HEK293 (cell line): ENCODE data around the gene ARRDC2.

Experiments
- CTCF ChIA-PET: fragments of 350-600 bp; formaldehyde crosslinking; extraction: SDS; loops from one replicate; lab custom pipeline; 2021; ENCODE audit warnings: antibody characterized with exemption; lab: Yijun Ruan, JAX
- POLR2A ChIA-PET: fragments of 300-600 bp; formaldehyde crosslinking; extraction: SDS; loops from one replicate; lab custom pipeline; 2020; ENCODE audit warnings: antibody characterized with exemption, inconsistent platforms; lab: Yijun Ruan, JAX
- H3K27ac ChIP-seq: fragments of 200-500 bp; sonication (Bioruptor generic); 2 replicates; pipeline ENCODE4 v1.5.1; 2014; ENCODE audit warnings: low read depth, low read length, control low read depth, inconsistent platforms; ENCODE audit errors: extremely low read depth
- H3K36me3 ChIP-seq, 2 experiments: fragments of 200-500 bp in 1 of 2; sonication (Bioruptor generic) in 1 of 2; 1 replicate in 1 of 2; 2 replicates in 1 of 2; pipeline ENCODE4 v1.5.1; 2014 to 2017; ENCODE audit warnings: inconsistent platforms in 2 of 2, low read length in 2 of 2; ENCODE audit not compliant: control insufficient read depth in 2 of 2, insufficient read depth in 1 of 2
- H3K4me1 ChIP-seq: fragments of 200-500 bp; sonication (Bioruptor generic); 2 replicates; pipeline ENCODE4 v1.5.1; 2014; ENCODE audit warnings: mild to moderate bottlenecking, low read length, inconsistent platforms; ENCODE audit not compliant: control insufficient read depth, insufficient read depth
- H3K4me3 ChIP-seq: 2 replicates; pipeline ENCODE4 v1.5.1; 2011; ENCODE audit warnings: low read depth, mild to moderate bottlenecking, control low read depth, low read length, moderate library complexity
- H3K9me3 ChIP-seq: fragments of 200-500 bp; sonication (Bioruptor generic); 2 replicates; pipeline ENCODE4 v1.5.1; 2014; ENCODE audit warnings: low read depth, low read length, inconsistent platforms; ENCODE audit not compliant: control insufficient read depth, insufficient read depth
- BCL11A ChIP-seq: fragments of 450-650 bp; formaldehyde crosslinking; IDR thresholded peaks from 2 replicates; pipeline ENCODE4 v1.5.1; 2016; ENCODE audit warnings: low read depth, missing biosample characterization, missing genetic modification characterization
- FEZF1 ChIP-seq: fragments of 450-650 bp; formaldehyde crosslinking; IDR thresholded peaks from 2 replicates; pipeline ENCODE4 v1.5.1; 2016; ENCODE audit warnings: missing biosample characterization, missing genetic modification characterization
- HOXA7 ChIP-seq: sonication (generic); formaldehyde crosslinking; IDR thresholded peaks from 2 replicates; pipeline ENCODE4 v1.8.1; 2022; ENCODE audit warnings: missing genetic modification reagents, borderline replicate concordance
- KLF16 ChIP-seq: fragments of 450-650 bp; formaldehyde crosslinking; IDR thresholded peaks from 2 replicates; pipeline ENCODE4 v1.5.1; 2017; ENCODE audit warnings: missing biosample characterization, missing genetic modification characterization
- MEIS1 ChIP-seq: sonication (generic); formaldehyde crosslinking; IDR thresholded peaks from 2 replicates; pipeline ENCODE4 v1.8.1; 2022; ENCODE audit warnings: missing genetic modification reagents, mild to moderate bottlenecking, borderline replicate concordance
- OSR2 ChIP-seq: fragments of 450-650 bp; formaldehyde crosslinking; IDR thresholded peaks from 2 replicates; pipeline ENCODE4 v1.5.1; 2016; ENCODE audit warnings: missing biosample characterization, missing genetic modification characterization
- PRDM2 ChIP-seq: fragments of 450-650 bp; formaldehyde crosslinking; IDR thresholded peaks from 2 replicates; pipeline ENCODE4 v1.5.1; 2016; ENCODE audit warnings: missing biosample characterization, missing genetic modification characterization, borderline replicate concordance
- TSHZ1 ChIP-seq: fragments of 450-650 bp; formaldehyde crosslinking; IDR thresholded peaks from 2 replicates; pipeline ENCODE4 v1.5.1; 2016; ENCODE audit warnings: missing biosample characterization, missing genetic modification characterization, borderline replicate concordance
- ZNF10 ChIP-seq: fragments of 450-650 bp; formaldehyde crosslinking; IDR thresholded peaks from 2 replicates; pipeline ENCODE4 v1.5.1; 2017; ENCODE audit warnings: missing biosample characterization, missing genetic modification characterization
- ZNF24 ChIP-seq: fragments of 450-650 bp; formaldehyde crosslinking; IDR thresholded peaks from 2 replicates; pipeline ENCODE4 v1.5.1; 2016; ENCODE audit warnings: missing biosample characterization, missing genetic modification characterization
- ZNF280C ChIP-seq: fragments of 450-650 bp; formaldehyde crosslinking; IDR thresholded peaks from 2 replicates; pipeline ENCODE4 v1.5.1; 2016; ENCODE audit warnings: missing biosample characterization, missing genetic modification characterization
- ZNF335 ChIP-seq: fragments of 450-650 bp; formaldehyde crosslinking; conservative IDR thresholded peaks from 2 replicates; pipeline ENCODE4 v1.5.1; 2016; ENCODE audit warnings: missing biosample characterization, missing genetic modification characterization
- ZNF362 ChIP-seq: fragments of 450-650 bp; formaldehyde crosslinking; IDR thresholded peaks from 2 replicates; pipeline ENCODE4 v1.5.1; 2016; ENCODE audit warnings: missing biosample characterization, missing genetic modification characterization
- ZNF366 ChIP-seq: fragments of 450-650 bp; formaldehyde crosslinking; conservative IDR thresholded peaks from 2 replicates; pipeline ENCODE4 v1.5.1; 2016; ENCODE audit warnings: missing biosample characterization, missing genetic modification characterization
- ZNF449 ChIP-seq: fragments of 450-650 bp; formaldehyde crosslinking; IDR thresholded peaks from 2 replicates; pipeline ENCODE4 v1.5.1; 2017; ENCODE audit warnings: missing biosample characterization, mild to moderate bottlenecking, missing genetic modification characterization, moderate library complexity
- ZNF501 ChIP-seq: fragments of 450-650 bp; formaldehyde crosslinking; IDR thresholded peaks from 2 replicates; pipeline ENCODE4 v1.5.1; 2016; ENCODE audit warnings: missing biosample characterization, missing genetic modification characterization
- ZNF529 ChIP-seq: fragments of 450-650 bp; formaldehyde crosslinking; IDR thresholded peaks from 2 replicates; pipeline ENCODE4 v1.5.1; 2017; ENCODE audit warnings: missing genetic modification characterization, missing biosample characterization; ENCODE audit not compliant: insufficient replicate concordance
- ZNF571 ChIP-seq: fragments of 450-650 bp; formaldehyde crosslinking; IDR thresholded peaks from 2 replicates; pipeline ENCODE4 v1.5.0; 2017; ENCODE audit warnings: missing biosample characterization, missing genetic modification characterization
- ZNF580 ChIP-seq: fragments of 450-650 bp; formaldehyde crosslinking; IDR thresholded peaks from 2 replicates; pipeline ENCODE4 v1.5.1; 2016; ENCODE audit warnings: missing biosample characterization, missing genetic modification characterization
- ZNF629 ChIP-seq: fragments of 450-650 bp; formaldehyde crosslinking; IDR thresholded peaks from 2 replicates; pipeline ENCODE4 v1.5.1; 2017; ENCODE audit warnings: missing biosample characterization, missing genetic modification characterization
- ZNF768 ChIP-seq: fragments of 450-650 bp; formaldehyde crosslinking; IDR thresholded peaks from 2 replicates; pipeline ENCODE4 v1.5.1; 2018; ENCODE audit warnings: missing biosample characterization, mild to moderate bottlenecking, missing genetic modification characterization

Gene ARRDC2

GRCh38 chr19:18029617-18030338, 21.8 kb downstream of the ARRDC2 start:
- CTCF ChIA-PET, result interaction anchor here (0.7 to 1.5 kb wide), 2 partner anchors 28 to 1145 kb away, joined by 3 to 8 read pairs; no protein-coding TSS in a partner anchor
- POLR2A ChIA-PET, result interaction anchor here (0.6 to 0.7 kb wide), 3 partner anchors 8 to 291 kb away, joined by 3 read pairs; partner anchors contain the start of gene ARRDC2
- H3K27ac ChIP-seq, result no peak overlapping the region
- H3K4me3 ChIP-seq, result no peak overlapping the region
- no peaks in the 10 kb centered on the region for H3K36me3 ChIP-seq
- H3K4me1 ChIP-seq, result no peaks in the 10 kb centered on the region; the same call in 1 of the 2 replicates
- H3K9me3 ChIP-seq, result no peaks in the 10 kb centered on the region
- TF ChIP-seq ZNF335 (tag by site-specific recombination) (peak; percentile 55), ZNF529 (no peak), ZNF768 (tag by site-specific recombination) (peak; percentile 95; the same call in 1 of the 2 replicates), ZNF366 (tag by site-specific recombination) (peak; percentile 62), HOXA7 (CRISPR knock-in tag) (no peak), ZNF501 (tag by site-specific recombination) (0 out of 2 replicates have a peak, but pooled peaks have one; percentile 32), KLF16 (tag by site-specific recombination) (peak; percentile 29; the same call in 1 of the 2 replicates), OSR2 (tag by site-specific recombination) (peak; percentile 15; the same call in 1 of the 2 replicates), ZNF280C (tag by site-specific recombination) (no peak), ZNF449 (0 out of 2 replicates have a peak, but pooled peaks have one; percentile 51), BCL11A (tag by site-specific recombination) (0 out of 2 replicates have a peak, but pooled peaks have one; percentile 26), TSHZ1 (tag by site-specific recombination) (0 out of 2 replicates have a peak, but pooled peaks have one; percentile 40), PRDM2 (tag by site-specific recombination) (no peak), ZNF571 (tag by site-specific recombination) (no peak), MEIS1 (no peak), FEZF1 (tag by site-specific recombination) (peak; percentile 61; the same call in 1 of the 2 replicates), ZNF362 (tag by site-specific recombination) (peak; percentile 95), ZNF629 (tag by site-specific recombination) (peak; percentile 81), ZNF10 (tag by site-specific recombination) (peak; percentile 82), ZNF24 (0 out of 2 replicates have a peak, but pooled peaks have one; percentile 42), ZNF580 (peak; percentile 67; the same call in 1 of the 2 replicates)
